Mesodermal cell (in vitro differentiated cells): ENCODE measurements around the gene LAMTOR2.
A peak's percentile ranks its signal among the peaks of the same experiment; 100 is the strongest.

Source experiments
- H3K27ac ChIP-seq: 2 replicates; pipeline ENCODE4 v1.7.0; 2013; ENCODE audit warnings: mild to moderate bottlenecking, low read depth, low read length, moderate library complexity; ENCODE audit not compliant: severe bottlenecking
- H3K36me3 ChIP-seq: 2 replicates; pipeline ENCODE4 v1.7.1; 2013; ENCODE audit warnings: mild to moderate bottlenecking, low read length, moderate library complexity; ENCODE audit not compliant: control insufficient read depth, insufficient read depth
- H3K4me1 ChIP-seq: one replicate; pipeline ENCODE4 v1.7.1; 2013; ENCODE audit warnings: mild to moderate bottlenecking, low read length; ENCODE audit not compliant: insufficient read depth, control insufficient read depth, poor library complexity, severe bottlenecking
- H3K4me3 ChIP-seq: 2 replicates; pipeline ENCODE4 v1.7.0; 2013; ENCODE audit warnings: low read length, control low read depth, mild to moderate bottlenecking; ENCODE audit not compliant: insufficient read depth, poor library complexity, severe bottlenecking; ENCODE audit errors: extremely low read depth
- H3K9me3 ChIP-seq: 2 replicates; pipeline ENCODE4 v1.7.1; 2013; ENCODE audit warnings: mild to moderate bottlenecking, low read length, moderate library complexity; ENCODE audit not compliant: control insufficient read depth
- WGBS, 2 experiments: methylation state at CpG; one replicate each; pipeline ENCODE4 v1.1.5; 2013; ENCODE audit warnings: missing lambda C conversion rate in 2 of 2; ENCODE audit not compliant: insufficient coverage in 2 of 2; 5-methylcytosine and 5-hydroxymethylcytosine counted together

Gene LAMTOR2

GRCh38 chr1:156083800-156084790 is 29.5 kb downstream of the LAMTOR2 start:
- peak overlapping the region; percentile 83 for H3K4me3 ChIP-seq
- H3K27ac ChIP-seq, result peak overlapping the region; percentile 94
- H3K36me3 ChIP-seq, result peaks cover 40% of the 10 kb centered on the region
- H3K9me3 ChIP-seq, result no peaks in the 10 kb centered on the region
- WGBS, 2 experiments, result 11 to 40% methylated on average over 1 to 3 of the region's 7 CpGs
- H3K4me1 ChIP-seq, result peaks cover 18% of the 10 kb centered on the region

- peak overlapping the region; percentile 76 for H3K27ac ChIP-seq
- WGBS, 2 experiments, result 71% methylated on average over 1 of the region's 1 CpG; no CpG with 5 or more reads in 1 of the 2 experiments
These were observed 31.7 kb downstream of the LAMTOR2 start for GRCh38 chr1:156086256-156086662.

GRCh38 chr1:156089704-156090103 is 35.1 kb downstream of the LAMTOR2 start:
- 67 to 80% methylated on average over 1 to 3 of the region's 6 CpGs for WGBS, 2 experiments
- peaks cover 75% of the 10 kb centered on the region for H3K36me3 ChIP-seq
- H3K4me3 ChIP-seq, result no peak overlapping the region
- H3K9me3 ChIP-seq, result no peaks in the 10 kb centered on the region
- no peak overlapping the region for H3K27ac ChIP-seq
- H3K4me1 ChIP-seq, result peaks cover 30% of the 10 kb centered on the region

More at GRCh38 chr1:156086256-156086662, 31.7 kb downstream of the LAMTOR2 start:
- Histone ChIP-seq H3K36me3 (peaks cover 42% of the 10 kb centered on the region), H3K4me3 (no peak overlapping the region), H3K9me3 (no peaks in the 10 kb centered on the region), H3K4me1 (peaks cover 30% of the 10 kb centered on the region)

- Histone ChIP-seq H3K9me3 (no peaks in the 10 kb centered on the region), H3K4me1 (peaks cover 30% of the 10 kb centered on the region), H3K27ac (peak overlapping the region; percentile 74), H3K4me3 (no peak overlapping the region), H3K36me3 (peaks cover 71% of the 10 kb centered on the region)
- WGBS, 2 experiments, result 59 to 62% methylated on average over 4 to 5 of the region's 5 CpGs
These were observed 35.7 kb downstream of the LAMTOR2 start for GRCh38 chr1:156090138-156090839.

- Histone ChIP-seq H3K36me3 (peaks cover 67% of the 10 kb centered on the region), H3K27ac (no peak overlapping the region), H3K4me1 (peaks cover 30% of the 10 kb centered on the region), H3K4me3 (no peak overlapping the region), H3K9me3 (no peaks in the 10 kb centered on the region)
- 40 to 50% methylated on average over 12 to 14 of the region's 14 CpGs for WGBS, 2 experiments
These were observed 36.2 kb downstream of the LAMTOR2 start for GRCh38 chr1:156090840-156091188.

GRCh38 chr1:156091610-156092009 is 37.0 kb downstream of the LAMTOR2 start:
- Histone ChIP-seq H3K4me1 (peaks cover 22% of the 10 kb centered on the region), H3K27ac (no peak overlapping the region), H3K9me3 (no peaks in the 10 kb centered on the region), H3K4me3 (no peak overlapping the region), H3K36me3 (peaks cover 70% of the 10 kb centered on the region)
- WGBS, 2 experiments, result 100% methylated on average over 1 to 2 of the region's 2 CpGs

- Histone ChIP-seq H3K4me1 (peaks cover 9% of the 10 kb centered on the region), H3K36me3 (peaks cover 62% of the 10 kb centered on the region), H3K27ac (peak overlapping the region; percentile 13), H3K9me3 (no peaks in the 10 kb centered on the region), H3K4me3 (no peak overlapping the region)
- WGBS, 2 experiments, result 100% methylated on average over 2 of the region's 3 CpGs
These were observed 41.4 kb downstream of the LAMTOR2 start for GRCh38 chr1:156095906-156096508.

- Histone ChIP-seq H3K4me1 (peaks cover 14% of the 10 kb centered on the region), H3K36me3 (peaks cover 54% of the 10 kb centered on the region), H3K9me3 (no peaks in the 10 kb centered on the region), H3K27ac (peak overlapping the region; percentile 73), H3K4me3 (no peak overlapping the region)
- 66 to 80% methylated on average over 8 to 10 of the region's 14 CpGs for WGBS, 2 experiments
These were observed 42.2 kb downstream of the LAMTOR2 start for GRCh38 chr1:156096640-156097391.

GRCh38 chr1:156097499-156098178 is 43.1 kb downstream of the LAMTOR2 start:
- 95 to 98% methylated on average over 4 to 5 of the region's 9 CpGs for WGBS, 2 experiments
- Histone ChIP-seq H3K27ac (peak overlapping the region; percentile 73), H3K9me3 (no peaks in the 10 kb centered on the region), H3K4me1 (peaks cover 23% of the 10 kb centered on the region), H3K36me3 (peaks cover 46% of the 10 kb centered on the region), H3K4me3 (no peak overlapping the region)
